MM.1S (cell line): ENCODE data around the gene ZNF862.

Experiments
- DNase-seq: peaks from one replicate; pipeline ENCODE4 v3.0.0-alpha.2; 2015
- H2AFZ ChIP-seq: fragments of 300-600 bp; sonication (generic); 2 replicates; pipeline ENCODE4 v1.6.0; 2016; ENCODE audit warnings: antibody characterized with exemption, low read length
- H3F3A ChIP-seq: fragments of 300-600 bp; sonication (generic); 2 replicates; pipeline ENCODE4 v1.6.1; 2016; ENCODE audit warnings: mild to moderate bottlenecking, antibody characterized with exemption, low read length, moderate library complexity, mixed read lengths; ENCODE audit not compliant: insufficient read depth
- H3K27ac ChIP-seq: fragments of 300-600 bp; sonication (generic); 2 replicates; pipeline ENCODE4 v1.5.1; 2016; ENCODE audit warnings: mild to moderate bottlenecking, low read length
- H3K27me3 ChIP-seq: fragments of 300-600 bp; sonication (generic); replicated peaks from 2 replicates; pipeline ENCODE4 v1.6.0; 2016; ENCODE audit warnings: low read length; ENCODE audit not compliant: insufficient read depth
- H3K36me3 ChIP-seq: fragments of 300-600 bp; sonication (generic); replicated peaks from 2 replicates; pipeline ENCODE4 v1.6.1; 2016; ENCODE audit warnings: mild to moderate bottlenecking, low read length, mixed read lengths; ENCODE audit not compliant: insufficient read depth
- H3K4me1 ChIP-seq: fragments of 300-600 bp; sonication (generic); 2 replicates; pipeline ENCODE4 v1.6.1; 2016; ENCODE audit warnings: low read length, mixed read lengths
- H3K4me2 ChIP-seq: fragments of 300-600 bp; sonication (generic); 2 replicates; pipeline ENCODE4 v1.6.0; 2016; ENCODE audit warnings: low read depth, low read length
- H3K4me3 ChIP-seq: fragments of 300-600 bp; sonication (generic); 2 replicates; pipeline ENCODE4 v1.5.1; 2016; ENCODE audit warnings: low read length, mixed read lengths
- H3K79me2 ChIP-seq: fragments of 300-600 bp; sonication (generic); 2 replicates; pipeline ENCODE4 v1.6.1; 2016; ENCODE audit warnings: mixed run types, low read length, mixed read lengths
- H3K9ac ChIP-seq: fragments of 300-600 bp; sonication (generic); 2 replicates; pipeline ENCODE4 v1.6.1; 2016; ENCODE audit warnings: low read length, mixed read lengths
- H3K9me2 ChIP-seq: fragments of 300-600 bp; sonication (generic); replicated peaks from 2 replicates; pipeline ENCODE4 v1.6.1; 2016; ENCODE audit warnings: mild to moderate bottlenecking, low read length, mixed read lengths; ENCODE audit not compliant: insufficient read depth
- H3K9me3 ChIP-seq: fragments of 300-600 bp; sonication (generic); replicated peaks from 2 replicates; pipeline ENCODE4 v1.6.1; 2016; ENCODE audit warnings: mild to moderate bottlenecking, low read length, mixed read lengths; ENCODE audit not compliant: insufficient read depth
- H4K20me1 ChIP-seq: fragments of 300-600 bp; sonication (generic); 2 replicates; pipeline ENCODE4 v1.6.1; 2016; ENCODE audit warnings: mild to moderate bottlenecking, low read length, moderate library complexity, mixed read lengths; ENCODE audit not compliant: insufficient read depth
- EZH2 ChIP-seq: fragments of 300-600 bp; sonication (generic); optimal IDR thresholded peaks from 2 replicates; pipeline ENCODE3; 2017; ENCODE audit warnings: low read depth, mild to moderate bottlenecking, antibody characterized with exemption, low read length, mixed read lengths
- EZH2phosphoT487 ChIP-seq: fragments of 300-600 bp; sonication (generic); IDR thresholded peaks from 2 replicates; pipeline ENCODE4 v1.6.1; 2018; ENCODE audit warnings: antibody characterized with exemption, low read length
- TF ChIP-seq, protein P1 (sequence below): fragments of 300-600 bp; sonication (generic); IDR thresholded peaks from 2 replicates; pipeline ENCODE4 v1.5.1; 2016; ENCODE audit warnings: antibody characterized with exemption, low read length, mixed read lengths

ZNF862 gene

DNA sequence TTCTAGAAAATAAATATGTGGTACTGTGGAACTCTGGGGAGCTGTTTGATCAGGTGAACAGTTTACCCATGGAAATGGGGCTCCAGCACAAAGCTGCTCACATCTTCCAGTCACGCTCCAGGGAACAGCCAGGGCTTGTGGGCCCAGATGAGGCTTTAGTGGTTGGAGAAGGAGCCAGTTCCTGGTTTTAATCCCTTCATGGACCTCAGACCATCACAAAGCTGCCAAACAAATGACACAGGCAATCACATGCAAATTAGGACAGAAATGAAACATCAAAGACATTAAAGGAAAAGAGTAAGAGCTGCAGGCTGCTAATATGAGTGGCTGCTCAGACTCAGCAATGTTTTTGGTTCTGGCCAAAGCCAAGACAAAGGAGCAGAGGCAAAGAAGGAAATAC, 33.4 kb downstream of the ZNF862 start:
- peaks cover 16% of the 10 kb centered on the region for H3K79me2 ChIP-seq
- H3K9me3 ChIP-seq, result no peaks in the 10 kb centered on the region
- H3K4me3 ChIP-seq, result no peak overlapping the region
- DNase-seq, result no peak
- peaks cover 48% of the 10 kb centered on the region for H3K4me1 ChIP-seq
- H4K20me1 ChIP-seq, result no peaks in the 10 kb centered on the region
- H3K27me3 ChIP-seq, result no peaks in the 10 kb centered on the region
- H3F3A ChIP-seq, result peaks cover 9% of the 10 kb centered on the region; the same call in 1 of the 2 replicates
- H3K9ac ChIP-seq, result no peak overlapping the region
- H3K36me3 ChIP-seq, result no peaks in the 10 kb centered on the region
- no peaks in the 10 kb centered on the region for H3K9me2 ChIP-seq
- H3K4me2 ChIP-seq, result no peak overlapping the region
- no peak overlapping the region for H2AFZ ChIP-seq
- TF ChIP-seq, protein P1, sequence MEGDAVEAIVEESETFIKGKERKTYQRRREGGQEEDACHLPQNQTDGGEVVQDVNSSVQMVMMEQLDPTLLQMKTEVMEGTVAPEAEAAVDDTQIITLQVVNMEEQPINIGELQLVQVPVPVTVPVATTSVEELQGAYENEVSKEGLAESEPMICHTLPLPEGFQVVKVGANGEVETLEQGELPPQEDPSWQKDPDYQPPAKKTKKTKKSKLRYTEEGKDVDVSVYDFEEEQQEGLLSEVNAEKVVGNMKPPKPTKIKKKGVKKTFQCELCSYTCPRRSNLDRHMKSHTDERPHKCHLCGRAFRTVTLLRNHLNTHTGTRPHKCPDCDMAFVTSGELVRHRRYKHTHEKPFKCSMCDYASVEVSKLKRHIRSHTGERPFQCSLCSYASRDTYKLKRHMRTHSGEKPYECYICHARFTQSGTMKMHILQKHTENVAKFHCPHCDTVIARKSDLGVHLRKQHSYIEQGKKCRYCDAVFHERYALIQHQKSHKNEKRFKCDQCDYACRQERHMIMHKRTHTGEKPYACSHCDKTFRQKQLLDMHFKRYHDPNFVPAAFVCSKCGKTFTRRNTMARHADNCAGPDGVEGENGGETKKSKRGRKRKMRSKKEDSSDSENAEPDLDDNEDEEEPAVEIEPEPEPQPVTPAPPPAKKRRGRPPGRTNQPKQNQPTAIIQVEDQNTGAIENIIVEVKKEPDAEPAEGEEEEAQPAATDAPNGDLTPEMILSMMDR, result no peak
- TF ChIP-seq EZH2phosphoT487, result no peak
- no peak for TF ChIP-seq EZH2
- no peak overlapping the region for H3K27ac ChIP-seq

DNA sequence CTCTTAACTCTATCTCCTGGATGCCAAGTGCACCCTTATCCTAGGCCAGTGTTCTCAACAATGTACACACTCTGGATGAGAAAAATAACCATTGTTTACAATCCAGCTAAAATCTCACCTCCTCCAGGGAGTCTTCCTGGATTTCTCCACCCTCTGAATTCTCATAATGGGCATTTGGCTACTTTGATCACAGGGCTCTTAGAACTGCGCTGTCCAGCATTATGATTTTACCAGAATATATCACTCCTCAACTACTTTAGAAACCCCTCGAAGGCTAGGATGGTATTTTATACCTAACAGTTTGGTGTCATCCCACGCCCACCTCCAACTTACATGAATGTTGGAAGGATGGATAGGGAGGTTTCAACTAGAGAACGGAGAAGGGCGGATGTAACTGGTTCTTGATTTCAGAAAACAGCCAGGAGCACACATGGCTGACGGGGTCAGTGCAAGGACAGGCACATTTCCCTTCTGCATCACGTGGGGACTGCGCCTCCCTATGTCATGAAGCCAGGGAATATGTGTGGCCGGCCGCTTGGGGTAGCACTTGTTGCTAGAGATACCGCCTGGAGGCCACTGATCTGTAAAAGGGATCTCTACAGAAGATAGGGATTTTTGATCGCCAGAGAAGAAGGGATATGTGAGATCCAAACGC, 34.4 kb downstream of the ZNF862 start:
- Histone ChIP-seq H3K27ac (no peak overlapping the region), H3K36me3 (no peaks in the 10 kb centered on the region), H3K9me2 (no peaks in the 10 kb centered on the region), H3K4me3 (peak overlapping the region; percentile 90), H2AFZ (peak overlapping the region; percentile 92), H3F3A (peaks cover 9% of the 10 kb centered on the region; the same call in 1 of the 2 replicates), H3K27me3 (no peaks in the 10 kb centered on the region), H4K20me1 (no peaks in the 10 kb centered on the region), H3K79me2 (peaks cover 16% of the 10 kb centered on the region), H3K9ac (peak overlapping the region; percentile 62; the same call in 1 of the 2 replicates), H3K9me3 (no peaks in the 10 kb centered on the region), H3K4me2 (peak overlapping the region; percentile 97), H3K4me1 (peaks cover 46% of the 10 kb centered on the region)
- DNase-seq, result no peak
- TF ChIP-seq EZH2, result no peak

DNA sequence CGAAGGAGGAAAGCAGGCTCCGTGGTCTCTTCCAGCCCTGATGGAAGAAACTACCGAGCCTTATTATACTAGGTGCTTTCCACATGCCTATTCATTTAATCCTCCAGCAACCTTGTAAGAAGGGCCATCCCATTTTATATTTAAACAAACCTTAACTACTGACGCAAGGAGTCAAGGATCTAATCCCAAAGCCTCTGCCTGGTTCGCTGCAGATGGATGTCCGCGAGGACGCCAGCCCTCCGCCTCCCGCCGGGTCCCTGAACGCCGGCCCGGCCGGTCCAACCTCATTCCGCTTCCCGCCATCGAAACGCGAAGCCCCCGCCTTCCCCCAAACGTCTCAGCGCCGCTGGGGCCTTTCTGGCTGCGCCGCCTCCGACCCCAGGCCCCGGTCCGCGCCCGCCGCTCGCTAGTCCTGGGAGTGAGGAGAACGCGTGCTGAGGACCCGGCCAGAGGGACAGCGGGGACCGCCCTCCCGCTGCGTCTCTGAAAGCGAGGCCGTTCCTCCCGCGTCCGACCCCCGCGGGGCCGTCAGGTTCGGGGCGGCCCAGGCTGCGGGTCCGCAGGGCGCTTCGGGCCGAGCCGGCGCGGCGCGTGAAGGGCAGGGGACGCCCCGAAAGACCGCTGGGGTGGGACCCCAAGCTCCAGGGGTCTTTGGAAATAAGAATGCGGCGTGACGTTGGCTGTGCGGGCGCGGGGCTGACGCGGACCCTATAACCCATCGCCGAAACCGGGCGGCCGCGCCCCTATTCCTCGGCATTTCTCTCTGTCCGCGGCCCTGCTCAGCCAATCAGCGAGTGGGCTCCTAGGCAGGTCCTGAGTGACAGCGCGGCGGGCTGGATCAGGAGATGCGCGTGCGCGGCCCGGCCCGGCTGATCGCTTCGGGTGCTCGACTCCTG, 35.1 kb downstream of the ZNF862 start, which contains the start of gene ATP6V0E2:
ATP6V0E2 (plus strand) TSS at position 896 of the 896 bp plus-strand sequence. CDS start 97 bp downstream, outside the sequence.
- peak within 1 kb of the TSS; percentile 85 for H3K27ac ChIP-seq
- H3K9me2 ChIP-seq, result no peaks in the 10 kb centered on the region
- H3K36me3 ChIP-seq, result no peaks in the 10 kb centered on the region
- peak within 1 kb of the TSS; percentile 97 for H3K4me2 ChIP-seq
- peak; percentile 100 for DNase-seq
- H3K4me3 ChIP-seq, result peak within 1 kb of the TSS; percentile 90
- peaks cover 9% of the 10 kb centered on the region; the same call in 1 of the 2 replicates for H3F3A ChIP-seq
- H3K9ac ChIP-seq, result peak within 1 kb of the TSS; percentile 81
- peak within 1 kb of the TSS; percentile 97 for H2AFZ ChIP-seq
- no peak for TF ChIP-seq EZH2
- no peak for TF ChIP-seq EZH2phosphoT487
- TF ChIP-seq, protein P1, result no peak
- H3K4me1 ChIP-seq, result peaks cover 38% of the 10 kb centered on the region
- no peaks in the 10 kb centered on the region for H3K9me3 ChIP-seq
- peaks cover 16% of the 10 kb centered on the region for H3K79me2 ChIP-seq
- H3K27me3 ChIP-seq, result no peaks in the 10 kb centered on the region
- H4K20me1 ChIP-seq, result no peaks in the 10 kb centered on the region
